ENCODE results near the gene GEMIN4. TPM values are rescaled to one million over a fixed set of nuclear protein-coding genes. Genes with fewer than 3 reads are reported as not detected.

Gene GEMIN4
- total RNA-seq, 1 experiment from 2014 or later = 48.4 TPM

DNA sequence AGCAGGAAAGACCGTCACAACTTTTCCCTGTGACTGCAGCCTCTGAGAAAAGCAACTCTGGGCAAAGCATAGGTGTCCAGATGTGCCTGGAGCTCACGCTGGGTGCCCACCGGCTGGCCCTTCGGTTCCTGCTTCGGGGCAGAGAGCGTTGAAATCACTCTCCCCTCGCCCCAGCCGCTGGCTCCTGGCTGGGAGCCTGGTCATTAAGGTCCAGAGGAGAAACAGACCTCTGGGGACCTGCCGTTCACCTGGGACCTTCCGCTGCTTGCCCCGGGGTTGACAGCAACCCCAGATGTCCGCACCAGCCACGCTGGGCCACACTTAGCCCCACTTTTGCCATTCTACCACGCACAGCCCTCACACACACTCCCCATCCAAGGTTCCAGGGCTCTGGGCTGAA lies 43.2 kb upstream of the GEMIN4 start:
- POLR2A ChIA-PET = interaction anchor here (0.6 to 1.9 kb wide), 4 partner anchors 116 to 201 kb away, joined by 3 to 14 read pairs (median 4); partner anchors contain the start of genes NXN and TIMM22
- peak overlapping the region; percentile 92 for H3K27ac Mint-ChIP-seq

DNA sequence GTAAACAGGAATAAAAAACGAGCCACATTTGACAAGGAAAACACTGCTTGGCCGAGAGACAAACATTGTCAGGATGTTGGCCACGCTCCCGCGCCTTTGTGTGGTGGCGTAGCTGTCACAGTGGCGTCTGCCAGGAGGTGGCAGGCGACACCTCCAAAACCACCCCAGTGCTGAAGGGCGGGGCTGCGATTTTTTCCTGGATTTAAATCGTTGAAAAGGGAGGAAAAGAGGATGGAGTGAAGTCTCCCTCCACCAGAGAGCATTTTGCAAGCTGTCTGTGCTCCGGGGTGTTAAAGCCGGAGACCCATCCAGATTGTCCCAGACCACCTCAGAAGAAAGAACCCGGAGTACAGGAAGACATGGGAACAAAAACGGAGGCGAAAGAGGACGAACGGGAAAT lies 42.8 kb upstream of the GEMIN4 start:
- Mint-ChIP-seq H3K36me3 (peaks cover 29% of the 10 kb centered on the region), H3K27ac (peak overlapping the region; percentile 92), H3K4me1 (peaks cover 10% of the 10 kb centered on the region), H3K4me3 (no peak overlapping the region), H3K27me3 (ENCODE audit: low read depth) (no peaks in the 10 kb centered on the region), H3K9me3 (no peaks in the 10 kb centered on the region)
- DNase-seq (ENCODE audit: low spot score) = peak; percentile 81
- ChIA-PET POLR2A (interaction anchor here (0.6 to 1.9 kb wide), 4 partner anchors 117 to 185 kb away, joined by 3 to 14 read pairs (median 4); partner anchors contain the start of gene NXN), CTCF (interaction anchor here (0.7 to 10.3 kb wide), 21 partner anchors 9 to 261 kb away, joined by 3 to 190 read pairs (median 4); partner anchors contain the start of genes NXN and TIMM22)
- peak; percentile 50; the same call in 1 of the 2 replicates for TF ChIP-seq SP1 (CRISPR knock-in tag; conservative IDR thresholded peaks at IDR 0.05)
- TF ChIP-seq, protein P1, sequence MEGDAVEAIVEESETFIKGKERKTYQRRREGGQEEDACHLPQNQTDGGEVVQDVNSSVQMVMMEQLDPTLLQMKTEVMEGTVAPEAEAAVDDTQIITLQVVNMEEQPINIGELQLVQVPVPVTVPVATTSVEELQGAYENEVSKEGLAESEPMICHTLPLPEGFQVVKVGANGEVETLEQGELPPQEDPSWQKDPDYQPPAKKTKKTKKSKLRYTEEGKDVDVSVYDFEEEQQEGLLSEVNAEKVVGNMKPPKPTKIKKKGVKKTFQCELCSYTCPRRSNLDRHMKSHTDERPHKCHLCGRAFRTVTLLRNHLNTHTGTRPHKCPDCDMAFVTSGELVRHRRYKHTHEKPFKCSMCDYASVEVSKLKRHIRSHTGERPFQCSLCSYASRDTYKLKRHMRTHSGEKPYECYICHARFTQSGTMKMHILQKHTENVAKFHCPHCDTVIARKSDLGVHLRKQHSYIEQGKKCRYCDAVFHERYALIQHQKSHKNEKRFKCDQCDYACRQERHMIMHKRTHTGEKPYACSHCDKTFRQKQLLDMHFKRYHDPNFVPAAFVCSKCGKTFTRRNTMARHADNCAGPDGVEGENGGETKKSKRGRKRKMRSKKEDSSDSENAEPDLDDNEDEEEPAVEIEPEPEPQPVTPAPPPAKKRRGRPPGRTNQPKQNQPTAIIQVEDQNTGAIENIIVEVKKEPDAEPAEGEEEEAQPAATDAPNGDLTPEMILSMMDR (IDR thresholded peaks at IDR 0.05) = peak; percentile 50
- TF ChIP-seq, protein P2, sequence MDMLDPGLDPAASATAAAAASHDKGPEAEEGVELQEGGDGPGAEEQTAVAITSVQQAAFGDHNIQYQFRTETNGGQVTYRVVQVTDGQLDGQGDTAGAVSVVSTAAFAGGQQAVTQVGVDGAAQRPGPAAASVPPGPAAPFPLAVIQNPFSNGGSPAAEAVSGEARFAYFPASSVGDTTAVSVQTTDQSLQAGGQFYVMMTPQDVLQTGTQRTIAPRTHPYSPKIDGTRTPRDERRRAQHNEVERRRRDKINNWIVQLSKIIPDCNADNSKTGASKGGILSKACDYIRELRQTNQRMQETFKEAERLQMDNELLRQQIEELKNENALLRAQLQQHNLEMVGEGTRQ (CRISPR knock-in tag; IDR thresholded peaks at IDR 0.05) = 0 out of 2 replicates have a peak, but pooled peaks have one; percentile 14
- TF ChIP-seq ZNF423 (CRISPR knock-in tag; IDR thresholded peaks at IDR 0.05) = no peak
- TF ChIP-seq, protein P3, sequence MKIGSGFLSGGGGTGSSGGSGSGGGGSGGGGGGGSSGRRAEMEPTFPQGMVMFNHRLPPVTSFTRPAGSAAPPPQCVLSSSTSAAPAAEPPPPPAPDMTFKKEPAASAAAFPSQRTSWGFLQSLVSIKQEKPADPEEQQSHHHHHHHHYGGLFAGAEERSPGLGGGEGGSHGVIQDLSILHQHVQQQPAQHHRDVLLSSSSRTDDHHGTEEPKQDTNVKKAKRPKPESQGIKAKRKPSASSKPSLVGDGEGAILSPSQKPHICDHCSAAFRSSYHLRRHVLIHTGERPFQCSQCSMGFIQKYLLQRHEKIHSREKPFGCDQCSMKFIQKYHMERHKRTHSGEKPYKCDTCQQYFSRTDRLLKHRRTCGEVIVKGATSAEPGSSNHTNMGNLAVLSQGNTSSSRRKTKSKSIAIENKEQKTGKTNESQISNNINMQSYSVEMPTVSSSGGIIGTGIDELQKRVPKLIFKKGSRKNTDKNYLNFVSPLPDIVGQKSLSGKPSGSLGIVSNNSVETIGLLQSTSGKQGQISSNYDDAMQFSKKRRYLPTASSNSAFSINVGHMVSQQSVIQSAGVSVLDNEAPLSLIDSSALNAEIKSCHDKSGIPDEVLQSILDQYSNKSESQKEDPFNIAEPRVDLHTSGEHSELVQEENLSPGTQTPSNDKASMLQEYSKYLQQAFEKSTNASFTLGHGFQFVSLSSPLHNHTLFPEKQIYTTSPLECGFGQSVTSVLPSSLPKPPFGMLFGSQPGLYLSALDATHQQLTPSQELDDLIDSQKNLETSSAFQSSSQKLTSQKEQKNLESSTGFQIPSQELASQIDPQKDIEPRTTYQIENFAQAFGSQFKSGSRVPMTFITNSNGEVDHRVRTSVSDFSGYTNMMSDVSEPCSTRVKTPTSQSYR (CRISPR knock-in tag; IDR thresholded peaks at IDR 0.05) = no peak
- ATAC-seq = peak; percentile 60

More for the DNA sequence above, 43.2 kb upstream of the GEMIN4 start:
- H3K27me3 Mint-ChIP-seq (ENCODE audit: low read depth) = no peaks in the 10 kb centered on the region
- H3K4me1 Mint-ChIP-seq = peaks cover 10% of the 10 kb centered on the region
- CTCF ChIA-PET = interaction anchor here (0.7 to 10.3 kb wide), 20 partner anchors 9 to 261 kb away, joined by 3 to 190 read pairs (median 4); partner anchors contain the start of genes NXN and TIMM22
- no peak for DNase-seq (ENCODE audit: low spot score)
- H3K9me3 Mint-ChIP-seq = no peaks in the 10 kb centered on the region
- H3K36me3 Mint-ChIP-seq = peaks cover 28% of the 10 kb centered on the region
- no peak for ATAC-seq
- TF ChIP-seq, protein P4, sequence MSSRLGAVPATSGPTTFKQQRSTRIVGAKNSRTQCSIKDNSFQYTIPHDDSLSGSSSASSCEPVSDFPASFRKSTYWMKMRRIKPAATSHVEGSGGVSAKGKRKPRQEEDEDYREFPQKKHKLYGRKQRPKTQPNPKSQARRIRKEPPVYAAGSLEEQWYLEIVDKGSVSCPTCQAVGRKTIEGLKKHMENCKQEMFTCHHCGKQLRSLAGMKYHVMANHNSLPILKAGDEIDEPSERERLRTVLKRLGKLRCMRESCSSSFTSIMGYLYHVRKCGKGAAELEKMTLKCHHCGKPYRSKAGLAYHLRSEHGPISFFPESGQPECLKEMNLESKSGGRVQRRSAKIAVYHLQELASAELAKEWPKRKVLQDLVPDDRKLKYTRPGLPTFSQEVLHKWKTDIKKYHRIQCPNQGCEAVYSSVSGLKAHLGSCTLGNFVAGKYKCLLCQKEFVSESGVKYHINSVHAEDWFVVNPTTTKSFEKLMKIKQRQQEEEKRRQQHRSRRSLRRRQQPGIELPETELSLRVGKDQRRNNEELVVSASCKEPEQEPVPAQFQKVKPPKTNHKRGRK (CRISPR knock-in tag; IDR thresholded peaks at IDR 0.05; ENCODE audit: borderline replicate concordance) = no peak
- TF ChIP-seq ESRRA (CRISPR knock-in tag; IDR thresholded peaks at IDR 0.05; ENCODE audit: borderline replicate concordance) (no peak), IRF2 (CRISPR knock-in tag; IDR thresholded peaks at IDR 0.05; ENCODE audit: borderline replicate concordance, low read depth) (no peak), ELF4 (CRISPR knock-in tag; IDR thresholded peaks at IDR 0.05; ENCODE audit: low read depth) (no peak), FOXJ3 (CRISPR knock-in tag; IDR thresholded peaks at IDR 0.05; ENCODE audit: borderline replicate concordance) (no peak), GRHL2 (CRISPR knock-in tag; IDR thresholded peaks at IDR 0.05; ENCODE audit: insufficient replicate concordance, severe bottlenecking) (no peak), FOXP1 (CRISPR knock-in tag; IDR thresholded peaks at IDR 0.05; ENCODE audit: borderline replicate concordance) (no peak), NR2C2 (CRISPR knock-in tag; IDR thresholded peaks at IDR 0.05) (no peak), TEAD4 (CRISPR knock-in tag; IDR thresholded peaks at IDR 0.05) (no peak)
- TF ChIP-seq, protein P5, sequence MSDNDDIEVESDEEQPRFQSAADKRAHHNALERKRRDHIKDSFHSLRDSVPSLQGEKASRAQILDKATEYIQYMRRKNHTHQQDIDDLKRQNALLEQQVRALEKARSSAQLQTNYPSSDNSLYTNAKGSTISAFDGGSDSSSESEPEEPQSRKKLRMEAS (CRISPR knock-in tag; IDR thresholded peaks at IDR 0.05) = no peak
- TF ChIP-seq, protein P6, sequence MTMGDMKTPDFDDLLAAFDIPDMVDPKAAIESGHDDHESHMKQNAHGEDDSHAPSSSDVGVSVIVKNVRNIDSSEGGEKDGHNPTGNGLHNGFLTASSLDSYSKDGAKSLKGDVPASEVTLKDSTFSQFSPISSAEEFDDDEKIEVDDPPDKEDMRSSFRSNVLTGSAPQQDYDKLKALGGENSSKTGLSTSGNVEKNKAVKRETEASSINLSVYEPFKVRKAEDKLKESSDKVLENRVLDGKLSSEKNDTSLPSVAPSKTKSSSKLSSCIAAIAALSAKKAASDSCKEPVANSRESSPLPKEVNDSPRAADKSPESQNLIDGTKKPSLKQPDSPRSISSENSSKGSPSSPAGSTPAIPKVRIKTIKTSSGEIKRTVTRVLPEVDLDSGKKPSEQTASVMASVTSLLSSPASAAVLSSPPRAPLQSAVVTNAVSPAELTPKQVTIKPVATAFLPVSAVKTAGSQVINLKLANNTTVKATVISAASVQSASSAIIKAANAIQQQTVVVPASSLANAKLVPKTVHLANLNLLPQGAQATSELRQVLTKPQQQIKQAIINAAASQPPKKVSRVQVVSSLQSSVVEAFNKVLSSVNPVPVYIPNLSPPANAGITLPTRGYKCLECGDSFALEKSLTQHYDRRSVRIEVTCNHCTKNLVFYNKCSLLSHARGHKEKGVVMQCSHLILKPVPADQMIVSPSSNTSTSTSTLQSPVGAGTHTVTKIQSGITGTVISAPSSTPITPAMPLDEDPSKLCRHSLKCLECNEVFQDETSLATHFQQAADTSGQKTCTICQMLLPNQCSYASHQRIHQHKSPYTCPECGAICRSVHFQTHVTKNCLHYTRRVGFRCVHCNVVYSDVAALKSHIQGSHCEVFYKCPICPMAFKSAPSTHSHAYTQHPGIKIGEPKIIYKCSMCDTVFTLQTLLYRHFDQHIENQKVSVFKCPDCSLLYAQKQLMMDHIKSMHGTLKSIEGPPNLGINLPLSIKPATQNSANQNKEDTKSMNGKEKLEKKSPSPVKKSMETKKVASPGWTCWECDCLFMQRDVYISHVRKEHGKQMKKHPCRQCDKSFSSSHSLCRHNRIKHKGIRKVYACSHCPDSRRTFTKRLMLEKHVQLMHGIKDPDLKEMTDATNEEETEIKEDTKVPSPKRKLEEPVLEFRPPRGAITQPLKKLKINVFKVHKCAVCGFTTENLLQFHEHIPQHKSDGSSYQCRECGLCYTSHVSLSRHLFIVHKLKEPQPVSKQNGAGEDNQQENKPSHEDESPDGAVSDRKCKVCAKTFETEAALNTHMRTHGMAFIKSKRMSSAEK (CRISPR knock-in tag; IDR thresholded peaks at IDR 0.05; ENCODE audit: borderline replicate concordance) = no peak
- TF ChIP-seq, protein P7, sequence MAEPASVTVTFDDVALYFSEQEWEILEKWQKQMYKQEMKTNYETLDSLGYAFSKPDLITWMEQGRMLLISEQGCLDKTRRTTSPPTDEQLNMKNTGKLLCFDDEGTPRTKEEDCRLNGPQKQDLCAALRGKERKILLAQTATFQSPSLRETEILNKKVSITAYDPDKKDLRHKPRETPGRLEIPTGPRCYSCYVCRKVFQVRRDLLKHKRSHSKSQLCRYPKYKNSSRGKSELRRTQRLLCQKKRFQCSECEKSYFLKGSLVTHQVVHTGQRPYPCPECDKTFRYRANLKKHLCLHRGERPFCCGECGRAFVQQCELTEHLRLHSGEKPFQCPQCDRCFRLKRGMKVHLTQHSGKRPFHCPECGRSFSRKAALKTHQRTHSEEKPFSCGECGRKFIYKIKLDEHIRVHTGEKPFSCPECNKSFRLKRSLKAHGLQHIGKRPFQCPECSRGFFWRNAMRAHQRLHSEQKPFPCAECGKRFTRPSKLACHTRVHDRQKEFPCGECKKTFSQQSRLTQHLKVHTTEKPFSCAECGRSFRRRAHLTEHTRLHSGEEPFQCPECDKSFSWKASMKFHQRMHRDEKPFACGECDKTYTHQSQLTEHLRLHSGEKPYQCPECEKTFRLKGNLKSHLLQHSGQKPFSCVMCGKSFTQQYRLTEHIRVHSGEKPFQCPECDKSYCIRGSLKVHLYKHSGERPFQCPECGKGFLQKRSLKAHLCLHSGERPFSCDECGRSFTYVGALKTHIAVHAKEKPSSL (CRISPR knock-in tag; conservative IDR thresholded peaks at IDR 0.05) = no peak
- no peak overlapping the region for H3K4me3 Mint-ChIP-seq

All from WTC11 (cell line).